Measurements from ENCODE around the gene ANTXRL.
A peak's percentile ranks its signal among the peaks of the same experiment; 100 is the strongest.
"Not testable (repeated sequence)": the region's sequence is repeated elsewhere in the genome, so short reads cannot be mapped to it uniquely, and the experiment has no call there.

ANTXRL gene

DNA sequence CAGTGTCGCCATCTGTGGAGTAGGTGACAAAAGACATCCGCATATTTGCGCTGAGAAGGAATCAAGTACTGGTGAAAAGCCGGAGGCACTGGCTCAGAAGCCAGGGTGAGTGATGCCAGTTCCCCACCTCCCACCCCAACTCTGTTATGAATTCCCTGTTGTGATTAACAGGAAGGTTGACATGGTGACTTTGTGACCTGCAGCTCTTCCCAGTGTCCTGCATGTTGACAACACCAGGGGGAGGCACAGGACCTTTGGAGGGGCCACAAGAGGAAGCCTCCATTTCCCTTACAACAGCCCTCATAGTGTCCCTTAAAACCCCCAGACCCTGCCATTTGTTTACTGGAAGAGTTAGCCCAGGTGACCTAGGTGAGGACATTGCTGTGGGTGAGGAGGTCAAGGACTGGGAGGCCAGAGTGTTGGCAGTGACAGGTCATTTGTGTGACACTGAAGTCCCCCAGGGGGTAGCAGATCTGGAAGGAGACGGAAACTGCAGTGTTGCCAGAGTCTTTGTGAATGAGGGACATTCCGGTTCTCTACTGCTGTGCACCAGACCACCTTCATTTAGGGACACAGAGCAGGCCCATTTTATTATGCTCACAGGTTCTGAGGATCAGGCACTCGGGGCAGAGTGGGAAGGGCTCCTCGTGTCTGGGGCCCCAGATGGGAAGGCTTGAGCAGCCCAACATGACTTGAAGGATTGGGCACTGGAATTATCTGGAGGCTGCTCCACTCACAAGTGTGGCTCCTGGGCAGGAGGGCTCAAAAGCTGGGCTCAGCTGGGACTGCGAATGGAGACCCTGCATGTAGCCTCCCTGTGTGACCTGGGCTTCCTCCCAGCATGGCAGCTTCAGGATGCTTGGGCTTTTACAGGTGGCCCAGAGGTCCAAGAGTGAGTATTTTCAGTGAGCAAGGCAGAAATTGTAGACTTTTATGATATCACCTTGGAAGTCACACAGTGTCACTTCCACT is 13.0 kb upstream of the ANTXRL start:
- no peak for DNase-seq (ENCODE audit: low read depth in 2 of 2)

DNA sequence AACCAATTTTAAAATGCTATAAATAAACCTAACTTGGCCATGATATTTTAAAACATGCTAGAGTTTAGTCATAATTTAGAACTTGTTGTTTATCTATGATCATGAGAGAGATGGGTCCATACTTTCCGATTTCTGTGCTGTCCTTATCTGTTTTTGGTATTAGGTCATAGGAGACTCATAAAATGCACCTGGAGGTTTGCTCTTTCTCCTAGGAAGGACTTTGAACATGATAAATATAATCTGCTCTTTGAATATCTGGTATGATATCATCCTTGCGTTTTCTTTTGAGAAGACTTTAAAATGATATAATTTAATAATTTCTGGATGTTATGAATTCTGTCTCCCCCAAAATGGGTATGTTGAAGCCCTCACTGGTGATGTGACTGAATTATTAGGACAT is 9.0 kb upstream of the ANTXRL start:
- no peak for DNase-seq (ENCODE audit: low read depth in 2 of 2)

DNA sequence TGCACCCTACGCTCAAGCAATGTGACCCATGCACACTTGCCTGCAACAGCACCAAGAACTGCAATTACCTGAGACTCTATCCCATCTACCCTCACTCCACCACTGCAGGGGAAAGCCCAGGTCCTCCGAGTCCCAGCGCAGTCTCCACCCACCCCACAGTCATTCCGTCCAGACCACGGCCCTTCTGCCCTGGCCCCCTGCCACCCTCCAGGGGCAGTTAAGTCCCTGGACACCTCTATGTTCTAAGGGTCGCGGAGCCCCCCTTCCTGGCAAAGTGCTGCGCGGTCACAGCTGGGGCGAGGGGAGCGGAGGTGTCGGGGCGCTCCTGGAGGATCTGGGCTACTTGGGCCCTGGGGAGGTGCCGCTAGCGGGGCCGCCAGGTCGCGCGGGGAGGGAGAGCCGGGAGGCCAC is 4.4 kb upstream of the ANTXRL start:
- DNase-seq (ENCODE audit: low read depth in 2 of 2): not testable (repeated sequence)

DNA sequence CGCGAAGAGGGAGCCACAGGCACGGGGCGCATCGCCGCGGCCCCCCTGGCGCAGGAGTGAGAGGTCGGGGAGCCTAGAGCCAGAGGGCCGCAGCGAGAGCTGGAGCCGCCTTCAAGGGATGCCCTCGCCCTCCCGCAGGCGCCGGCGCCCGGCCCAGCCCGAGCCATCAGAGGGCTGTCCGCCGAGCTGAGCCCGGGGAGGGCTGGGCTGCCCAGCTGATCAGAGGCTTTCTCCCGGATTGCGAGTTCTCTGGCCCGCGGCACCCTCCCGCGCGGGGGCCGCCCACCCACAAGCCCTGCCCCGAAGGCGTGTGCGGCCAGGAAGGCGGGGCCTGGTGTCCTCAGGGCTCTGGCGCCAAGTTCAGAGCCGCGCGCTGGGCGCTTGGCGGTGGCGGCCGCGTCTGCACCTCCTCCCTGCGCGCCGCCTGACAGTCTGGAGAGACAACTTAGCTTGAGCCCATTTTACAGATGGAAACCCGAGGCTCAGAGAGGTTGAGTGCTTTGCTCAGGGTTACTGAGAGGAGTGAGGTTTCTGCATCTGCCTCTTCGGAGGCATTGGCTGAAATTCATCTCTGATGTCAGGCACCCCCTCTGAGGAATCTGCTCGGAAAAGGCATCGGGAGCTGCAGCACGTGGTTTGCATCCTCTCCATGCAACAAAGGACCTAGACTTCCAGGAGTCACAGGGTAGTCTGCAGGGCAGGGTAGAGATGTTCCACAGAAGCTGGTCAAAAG is 3.8 kb upstream of the ANTXRL start:
- peak; percentile 16 to 52 for DNase-seq (ENCODE audit: low read depth in 2 of 2)

DNA sequence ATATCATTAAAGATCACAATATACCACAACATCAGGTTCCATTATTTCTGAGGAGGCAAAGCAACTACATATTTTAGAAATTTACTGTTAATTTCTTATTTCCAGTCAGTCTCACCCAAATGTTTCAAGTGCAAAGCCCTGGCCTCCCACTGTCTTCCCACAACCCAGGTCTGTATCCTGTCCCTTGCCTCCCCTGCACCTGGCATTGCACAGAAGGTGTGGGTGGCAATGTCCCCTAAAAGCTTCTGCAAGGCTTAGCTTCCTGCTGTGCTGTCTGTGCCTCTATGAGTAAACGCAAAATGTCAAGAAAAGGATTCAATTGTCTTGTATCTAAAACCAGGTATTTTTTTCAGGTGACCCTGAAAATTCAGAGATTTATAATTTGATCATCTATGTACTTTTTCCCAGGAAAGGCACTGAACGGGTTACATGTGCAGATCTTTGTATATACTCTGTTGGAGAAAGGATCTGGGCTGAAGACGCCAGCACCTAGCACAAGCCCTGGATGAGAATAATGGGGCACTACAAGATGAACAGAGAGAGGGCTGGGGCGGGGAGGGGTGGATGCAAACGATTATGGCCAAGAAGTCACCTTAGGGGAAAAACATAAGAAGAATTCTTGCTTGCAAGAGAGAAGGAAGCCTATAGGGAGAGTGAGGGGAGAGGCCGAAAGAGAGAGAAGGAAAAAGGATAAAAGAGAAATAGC is 3.1 kb upstream of the ANTXRL start:
- no peak for DNase-seq (ENCODE audit: low read depth in 2 of 2)

DNA sequence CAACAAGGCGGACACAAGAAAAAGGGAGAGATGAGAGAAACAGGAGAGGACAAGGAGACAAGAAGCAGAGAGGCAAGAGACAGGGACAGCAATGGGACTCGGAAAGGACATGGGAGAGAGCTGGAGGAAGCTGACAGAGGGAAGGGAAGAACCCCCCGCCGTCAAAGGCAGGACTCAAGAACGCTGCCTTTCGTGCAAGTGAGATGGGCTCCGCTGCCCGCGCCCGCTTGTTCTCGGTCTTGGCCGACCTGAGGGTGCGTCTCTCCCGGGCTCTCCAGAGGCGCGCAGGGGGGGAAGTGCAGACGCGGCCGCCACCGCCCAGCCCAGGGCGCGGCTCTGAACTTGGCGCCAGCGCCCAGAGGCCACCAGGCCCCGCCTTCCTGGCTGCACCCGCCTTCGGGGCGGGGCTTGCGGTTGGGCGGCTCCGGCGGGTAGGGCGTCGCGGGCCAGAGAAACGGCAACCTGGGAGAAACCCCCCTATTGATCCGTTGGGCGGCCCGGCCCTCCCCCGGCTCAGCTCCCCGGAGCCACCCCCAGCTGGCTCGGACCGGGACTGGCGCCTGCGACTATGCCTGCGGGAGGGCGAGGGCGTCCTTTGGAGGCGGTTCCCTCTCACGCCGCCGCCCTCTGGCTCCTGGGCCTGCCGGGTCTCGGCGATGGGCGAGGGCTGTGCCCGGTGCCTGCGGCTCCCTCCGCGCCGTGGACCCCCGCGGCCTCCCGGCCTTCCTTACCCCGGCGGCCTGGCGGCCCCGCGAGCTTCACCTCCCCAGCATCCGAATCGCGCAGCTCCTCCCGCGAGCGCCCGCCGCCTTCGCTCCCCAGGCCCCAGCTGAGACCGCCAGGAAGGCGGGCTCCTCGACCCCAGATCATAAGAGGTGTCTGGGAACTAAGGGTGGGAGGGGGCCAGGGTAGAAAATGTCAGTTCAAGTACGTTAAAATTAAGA is 2.2 kb upstream of the ANTXRL start:
- peak in 1 of 2 donors; percentile 62 for DNase-seq (ENCODE audit: low read depth in 2 of 2)

DNA sequence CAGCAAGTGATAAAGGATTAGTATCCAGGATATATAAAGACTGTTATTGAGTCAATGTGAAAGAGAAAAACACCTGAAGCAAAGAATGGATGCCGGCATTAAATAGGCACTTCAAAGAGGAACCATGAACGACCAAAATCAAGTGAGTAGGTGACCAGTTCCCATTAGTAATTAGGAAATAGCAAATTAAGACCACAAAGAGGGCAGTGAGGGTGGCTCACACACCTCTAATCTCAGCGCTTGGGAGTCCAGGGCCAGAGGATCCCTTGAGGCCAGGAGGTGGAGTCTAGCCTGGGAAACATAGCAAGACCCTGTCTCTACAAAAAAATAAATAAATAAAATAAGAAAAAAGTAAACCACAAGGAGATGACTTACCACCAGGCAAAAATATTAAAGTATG is 1.5 kb upstream of the ANTXRL start:
- no peak for DNase-seq (ENCODE audit: low read depth in 2 of 2)

DNA sequence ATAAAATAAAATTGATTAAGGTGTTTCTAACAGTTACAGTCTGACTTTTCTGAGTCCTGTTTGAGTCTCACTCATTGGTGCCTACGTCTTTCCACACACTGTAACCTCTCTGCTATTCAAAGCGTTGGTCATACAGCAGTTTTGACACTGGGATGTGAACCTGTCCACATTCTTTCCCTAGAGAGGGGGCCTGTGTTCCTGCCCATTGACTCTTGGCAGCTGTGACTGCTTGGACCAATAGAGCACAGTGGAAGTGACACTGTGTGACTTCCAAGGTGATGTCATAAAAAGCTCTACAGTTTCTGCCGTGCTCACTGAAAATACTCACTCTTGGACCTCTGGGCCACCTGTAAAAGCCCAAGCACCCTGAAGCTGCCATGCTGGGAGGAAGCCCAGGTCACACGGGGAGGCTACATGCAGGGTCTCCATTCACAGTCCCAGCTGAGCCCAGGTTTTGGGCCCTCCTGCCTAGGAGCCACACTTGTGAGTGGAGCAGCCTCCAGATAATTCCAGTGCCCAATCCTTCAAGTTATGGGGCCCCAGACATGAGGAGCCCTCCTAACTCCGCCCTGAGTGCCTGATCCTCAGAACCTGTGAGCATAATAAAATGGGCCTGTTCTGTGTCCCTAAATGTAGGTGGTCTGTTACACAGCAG is 704 bp upstream of the ANTXRL start:
- no peak for DNase-seq (ENCODE audit: low read depth in 2 of 2)

DNA sequence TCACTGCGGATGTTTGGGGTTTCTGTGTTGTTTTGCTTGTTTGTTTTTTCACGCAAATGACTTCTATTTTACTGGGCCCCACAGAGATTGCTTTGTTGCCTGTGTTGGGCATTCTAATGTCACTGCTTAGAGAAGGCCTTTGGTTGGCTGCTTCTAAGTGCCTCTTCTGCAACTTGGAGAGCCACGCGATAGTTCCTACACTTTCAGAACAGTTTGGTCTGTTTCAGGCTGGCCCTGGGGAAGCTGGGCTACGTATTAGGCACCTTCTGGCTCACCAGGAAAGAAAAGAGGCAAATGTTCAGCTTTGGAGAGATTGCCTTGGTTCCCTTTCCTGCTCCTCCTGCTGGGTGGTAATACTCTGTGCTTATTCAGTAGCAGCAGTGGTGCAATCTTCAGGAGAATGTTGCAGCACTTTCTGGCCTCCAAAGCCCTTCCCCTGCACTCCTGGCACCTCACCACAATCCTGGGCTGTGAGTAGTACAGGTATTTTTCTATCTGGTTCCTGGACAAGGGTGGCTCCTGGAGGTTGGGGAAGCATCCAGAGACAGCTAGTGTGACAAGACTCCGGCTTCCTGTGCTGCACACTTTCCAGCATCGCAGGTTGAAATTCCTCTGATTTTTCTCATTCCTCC is 1.2 kb downstream of the ANTXRL start:
- DNase-seq (ENCODE audit: low read depth in 2 of 2): no peak

DNA sequence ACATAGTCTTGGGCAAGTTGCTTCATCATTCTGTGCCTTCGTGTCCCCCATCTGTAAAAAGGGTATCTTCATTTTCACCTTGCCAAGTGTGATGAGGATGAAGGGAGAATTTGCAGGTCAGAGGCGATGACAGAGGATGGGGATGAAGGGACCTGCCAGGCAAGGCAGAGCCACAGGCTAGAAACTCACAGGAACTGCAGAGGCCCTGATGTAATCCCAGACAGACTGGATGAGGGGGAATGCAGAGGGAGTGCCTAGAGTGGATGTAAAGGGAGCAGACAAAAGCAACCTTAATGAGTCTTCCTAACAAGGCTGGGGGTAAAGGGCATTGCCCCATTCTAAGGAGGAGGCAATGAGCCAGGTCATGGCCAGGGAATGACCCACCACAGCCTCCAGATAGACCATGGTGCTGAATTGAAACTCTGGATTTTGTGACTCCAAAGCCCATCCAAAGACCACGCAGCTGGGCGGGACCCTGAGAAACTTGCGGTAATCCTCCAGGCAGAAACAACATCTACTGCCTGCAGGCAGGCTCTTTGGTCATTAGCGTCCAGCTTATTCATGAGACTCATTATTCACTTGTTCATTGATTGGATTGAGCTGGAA is 1.9 kb downstream of the ANTXRL start:
- DNase-seq (ENCODE audit: low read depth in 2 of 2): no peak

DNA sequence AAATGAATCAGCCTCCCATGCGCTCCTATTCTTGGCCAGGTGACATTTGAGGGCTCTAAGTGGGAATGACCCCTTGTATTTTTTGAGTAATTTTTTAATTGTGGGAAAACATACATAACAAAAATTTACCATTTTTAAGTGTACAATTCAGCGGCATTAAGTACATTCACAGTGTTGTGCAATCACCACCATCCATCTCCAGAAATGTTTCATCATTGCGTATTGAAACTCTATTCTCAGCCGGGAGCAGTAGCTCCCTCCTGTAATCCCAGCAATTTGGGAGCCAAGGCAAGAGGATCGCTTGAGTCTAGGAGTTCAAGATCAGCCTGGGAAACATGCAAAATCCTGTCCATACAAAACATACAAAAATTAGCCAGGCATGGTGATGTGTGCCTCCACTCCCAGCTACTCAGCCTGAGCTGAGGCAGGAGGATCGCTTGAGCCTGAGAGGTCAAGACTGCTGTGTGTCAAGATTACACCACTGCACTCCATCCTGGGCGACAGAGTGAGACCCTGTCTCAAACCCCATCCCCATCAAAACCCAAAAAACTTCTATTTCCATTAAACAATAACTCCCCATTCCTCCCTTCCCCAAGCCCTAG is 2.5 kb downstream of the ANTXRL start:
- DNase-seq (ENCODE audit: low read depth in 2 of 2): no peak

DNA sequence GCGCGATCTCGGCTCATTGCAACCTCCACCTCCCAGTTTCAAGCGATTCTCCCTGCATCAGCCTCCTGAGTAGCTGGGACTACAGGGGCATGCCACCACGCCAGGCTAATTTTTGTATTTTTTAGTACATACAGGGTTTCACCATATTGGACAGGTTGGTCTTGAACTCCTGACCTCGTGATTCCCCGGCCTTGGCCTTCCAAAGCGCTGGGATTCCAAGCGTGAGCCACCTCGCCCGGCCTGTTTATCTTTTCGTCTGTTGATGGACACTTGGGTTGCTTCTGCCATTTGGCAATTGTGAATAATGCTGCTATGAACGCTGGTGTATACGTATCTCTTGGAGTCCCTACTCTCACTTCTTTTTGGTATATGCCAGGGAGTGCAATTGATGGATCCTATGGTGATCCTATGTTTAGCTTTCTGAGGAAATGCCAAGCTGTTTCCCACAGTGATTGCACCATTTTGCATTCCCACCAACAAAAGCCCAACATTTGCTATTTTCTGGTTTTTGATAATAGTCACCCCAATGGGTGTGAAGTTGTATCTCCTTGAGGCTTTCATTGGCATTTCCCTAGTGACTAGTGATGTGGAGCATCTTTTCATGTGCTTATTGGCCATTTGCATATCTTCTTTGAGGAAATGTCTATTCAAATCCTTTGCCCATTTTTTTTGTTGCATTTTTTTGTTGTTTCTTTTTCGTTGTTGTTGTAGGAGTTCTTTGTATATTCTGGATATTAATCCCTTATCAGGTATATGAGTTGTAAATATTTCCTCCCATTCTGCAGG is 3.5 kb downstream of the ANTXRL start:
- DNase-seq (ENCODE audit: low read depth in 2 of 2): no peak

DNA sequence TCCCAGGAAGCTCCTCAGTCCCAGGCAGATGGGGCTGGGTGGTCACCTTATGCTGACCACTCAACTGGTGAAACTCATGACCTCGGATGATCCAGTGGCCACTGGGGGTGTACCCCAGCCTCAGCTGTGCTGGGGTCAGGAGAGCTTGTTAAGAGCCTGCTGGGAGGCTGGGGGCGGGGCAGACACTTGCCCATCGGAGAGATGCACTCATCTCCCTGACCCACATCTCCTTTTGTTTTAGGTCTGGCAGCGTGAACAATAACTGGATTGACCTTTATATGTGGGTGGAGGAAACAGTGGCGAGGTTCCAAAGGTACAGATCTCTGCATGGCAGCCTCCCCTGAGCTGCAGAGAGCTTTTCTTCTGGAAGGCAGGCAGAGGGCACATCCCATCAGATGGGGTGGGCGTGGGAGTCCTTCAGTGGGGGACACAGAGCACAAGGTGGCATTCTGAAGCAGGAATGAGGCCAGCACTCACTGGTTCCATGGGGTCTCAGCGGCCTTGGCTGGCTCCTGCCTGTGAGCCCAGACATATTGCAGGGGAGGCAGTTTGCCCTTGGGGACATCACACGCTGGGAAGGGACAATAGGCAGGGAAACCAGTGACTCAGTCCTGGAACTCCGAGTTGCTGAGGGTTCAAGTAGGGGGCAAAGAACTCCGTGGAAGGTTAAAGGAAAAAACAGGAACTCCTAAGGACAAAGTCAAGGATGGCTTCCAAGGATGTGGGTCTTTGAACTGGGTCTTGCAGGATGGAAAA is 5.2 kb downstream of the ANTXRL start:
- DNase-seq (ENCODE audit: low read depth in 2 of 2): no peak

DNA sequence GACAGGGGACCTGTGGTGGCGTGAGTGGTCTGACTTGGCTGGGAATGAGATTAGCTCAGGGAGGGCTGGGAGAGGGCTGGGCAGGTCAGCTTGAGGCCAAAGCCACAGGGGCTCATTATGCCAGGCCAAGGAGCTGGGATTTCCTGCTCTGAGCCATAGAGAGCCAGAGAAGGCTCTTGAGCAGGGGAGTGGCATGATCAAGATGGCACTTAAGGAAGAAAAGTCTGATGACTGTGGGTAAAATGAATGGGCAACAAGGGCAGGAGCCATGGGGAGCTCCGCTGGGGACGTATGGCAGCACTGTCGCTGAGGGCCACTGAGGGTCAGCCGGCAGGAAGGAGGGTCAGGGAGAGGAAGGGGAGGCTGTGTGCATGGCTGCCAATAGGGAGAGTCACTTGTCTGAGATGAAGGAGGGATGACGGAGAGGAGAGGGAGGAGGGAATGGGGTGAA is 5.8 kb downstream of the ANTXRL start:
- no peak for DNase-seq (ENCODE audit: low read depth in 2 of 2)

DNA sequence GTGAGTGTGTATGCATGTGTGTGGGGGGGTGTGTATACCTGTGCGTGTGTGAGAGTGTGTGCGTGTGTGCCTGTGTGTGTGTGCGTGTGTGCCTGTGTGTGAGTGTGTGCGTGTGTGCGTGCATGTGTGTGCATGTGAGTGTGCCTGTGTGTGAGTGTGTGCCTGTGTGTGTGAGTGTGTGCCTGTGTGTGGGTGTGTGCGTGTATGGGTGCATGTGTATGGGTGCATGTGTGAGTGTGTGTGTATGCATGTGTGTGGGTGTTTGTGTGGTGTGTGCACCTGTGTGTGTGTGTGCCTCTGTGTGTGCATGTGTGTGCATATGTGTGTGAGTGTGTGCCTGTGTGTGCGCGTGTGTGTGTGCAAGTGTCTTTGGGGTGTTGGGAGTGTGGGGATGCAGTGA is 6.4 kb downstream of the ANTXRL start:
- no peak for DNase-seq (ENCODE audit: low read depth in 2 of 2)

DNA sequence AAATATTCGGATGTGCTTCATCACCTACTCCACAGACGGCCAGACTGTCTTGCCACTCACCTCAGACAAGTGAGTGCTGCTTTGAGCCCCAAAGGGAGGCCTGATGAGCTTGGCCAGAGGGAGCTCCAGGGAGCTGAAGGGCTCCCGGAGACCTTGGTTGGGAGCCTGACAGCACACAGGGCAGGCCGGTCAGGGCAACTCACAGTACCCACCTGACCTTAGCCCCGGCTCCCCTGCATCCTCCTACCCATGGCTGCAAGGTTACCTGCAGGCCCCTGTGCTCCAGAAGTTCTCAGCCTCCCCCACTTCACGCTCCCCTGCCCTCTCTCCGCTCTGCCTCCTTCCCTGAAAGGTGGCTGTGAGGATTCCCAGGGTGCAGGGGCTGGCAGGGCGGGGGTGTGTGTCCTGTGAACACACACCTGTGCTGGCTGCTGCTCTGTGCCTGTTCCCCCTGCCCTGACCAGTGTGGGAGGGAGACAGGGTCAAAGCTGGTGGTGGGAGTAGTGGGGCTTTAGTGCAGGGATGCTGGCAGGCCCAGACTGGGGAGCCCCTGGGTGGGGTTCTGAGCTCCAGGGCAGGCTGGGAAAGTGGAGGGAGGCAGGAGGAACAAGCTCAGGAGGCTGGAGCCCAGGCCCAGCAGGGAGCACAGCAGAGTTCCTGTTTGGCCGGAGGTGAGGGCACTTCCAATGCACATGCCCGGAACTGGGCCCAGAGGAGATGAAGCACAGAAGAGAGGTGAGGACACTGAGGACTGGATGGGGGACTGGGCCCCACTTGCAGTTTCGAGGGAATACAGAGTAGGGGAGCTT is 7.2 kb downstream of the ANTXRL start:
- no peak for DNase-seq (ENCODE audit: low read depth in 2 of 2)

Data from stimulated activated CD8-positive, alpha-beta memory T cell treated with anti-CD3 and anti-CD28 coated beads, Interleukin-7, amount 100 ng/mL, for 4 hours (primary cell).